ENCODE data around the gene CGB2. TPM values are rescaled to one million over a fixed set of nuclear protein-coding genes. Genes with fewer than 3 reads are reported as not detected.
"Not testable (repeated sequence)": the region's sequence is repeated elsewhere in the genome, so short reads cannot be mapped to it uniquely, and the experiment has no call there.

Gene CGB2
- total RNA-seq, 2 experiments from 2014 or later = not detected

DNA sequence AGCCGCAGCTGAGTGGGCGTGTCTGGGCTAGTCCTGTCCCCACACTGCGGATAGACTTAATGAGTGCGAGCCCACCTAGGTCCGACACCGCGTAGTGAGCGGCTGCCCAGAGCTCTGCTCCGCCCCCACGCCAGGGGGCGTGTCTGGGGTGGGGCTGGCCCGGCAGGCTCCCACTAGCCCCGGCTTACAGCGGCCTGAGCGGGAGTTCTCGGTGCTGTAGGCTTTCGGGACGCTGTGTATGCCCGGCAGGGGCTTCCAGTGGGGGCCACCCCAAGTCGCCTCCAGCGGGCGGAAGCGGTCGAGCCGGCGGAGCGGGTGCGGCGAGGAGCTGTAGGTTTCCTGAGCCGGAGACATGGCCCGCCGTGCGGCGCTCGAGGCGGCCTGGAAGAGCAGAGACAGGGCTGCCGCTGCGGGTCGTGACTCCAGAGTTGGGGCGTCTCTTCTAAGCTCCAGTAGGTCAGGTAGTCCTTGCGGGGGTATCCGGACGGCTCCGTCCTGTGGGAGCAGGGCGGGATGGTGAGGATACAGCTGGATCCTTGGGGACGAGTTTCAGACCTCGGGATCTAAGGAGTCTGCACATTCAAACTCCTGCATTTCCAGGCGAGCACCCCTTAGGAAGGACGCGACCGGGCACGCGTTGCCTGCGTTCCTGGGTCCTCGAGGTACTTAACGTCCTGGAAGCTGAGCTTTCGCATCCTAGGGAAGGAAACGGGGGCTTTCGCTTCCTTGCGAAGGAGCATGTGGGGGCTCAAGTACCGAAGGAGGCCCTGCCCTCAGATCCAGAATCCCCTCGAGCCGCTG is 24.6 kb downstream of the CGB2 start:
- POLR2A ChIA-PET = no interaction called here
- peak; percentile 80 for ATAC-seq (ENCODE audit: low read depth)
- DNase-seq = peak; percentile 77
- Mint-ChIP-seq H3K36me3 (no peaks in the 10 kb centered on the region), H3K4me3 (peak overlapping the region; percentile 70), H3K9me3 (no peaks in the 10 kb centered on the region), H3K27me3 (peaks cover 49% of the 10 kb centered on the region), H3K4me1 (peaks cover 11% of the 10 kb centered on the region), H3K27ac (no peak overlapping the region)

DNA sequence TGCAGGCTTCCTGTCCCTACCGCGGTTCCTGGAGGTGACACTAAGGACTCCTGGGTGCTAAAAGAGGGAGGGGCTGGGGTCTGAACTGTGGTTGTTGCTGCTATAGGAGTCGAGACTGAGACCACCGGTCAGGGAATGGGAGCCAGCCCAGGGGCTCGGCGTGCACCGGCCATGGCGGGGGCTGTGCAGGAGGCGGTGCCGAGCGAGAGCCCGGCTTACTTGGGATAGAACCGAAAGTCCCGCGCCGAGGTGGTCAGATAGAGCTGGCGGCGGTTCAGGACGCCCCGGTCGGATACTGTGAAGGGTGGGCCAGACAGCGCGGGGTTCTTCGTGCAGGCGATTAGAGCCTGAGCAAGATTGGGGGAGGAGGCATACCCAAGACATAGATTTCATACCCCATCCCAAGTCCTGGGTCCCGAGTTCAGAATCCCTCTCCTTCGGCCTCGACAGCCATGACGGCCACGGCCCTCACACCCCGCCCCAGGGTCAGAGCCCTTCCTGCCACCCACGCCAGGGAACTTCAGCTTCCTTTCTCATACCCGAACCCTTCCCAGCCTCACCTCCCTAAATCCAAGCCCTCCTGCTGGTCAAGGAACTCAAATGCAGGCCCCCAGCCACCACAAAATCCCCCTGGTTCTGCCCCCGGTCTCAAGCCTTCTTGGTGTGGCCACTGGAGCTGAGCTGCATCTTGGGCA is 25.4 kb downstream of the CGB2 start:
- Mint-ChIP-seq H3K4me1 (peaks cover 11% of the 10 kb centered on the region), H3K27me3 (peaks cover 56% of the 10 kb centered on the region), H3K4me3 (peak overlapping the region; percentile 70)
- H3K36me3 Mint-ChIP-seq; H3K27ac Mint-ChIP-seq; H3K9me3 Mint-ChIP-seq; POLR2A ChIA-PET; ATAC-seq (ENCODE audit: low read depth); DNase-seq: not testable (repeated sequence)

DNA sequence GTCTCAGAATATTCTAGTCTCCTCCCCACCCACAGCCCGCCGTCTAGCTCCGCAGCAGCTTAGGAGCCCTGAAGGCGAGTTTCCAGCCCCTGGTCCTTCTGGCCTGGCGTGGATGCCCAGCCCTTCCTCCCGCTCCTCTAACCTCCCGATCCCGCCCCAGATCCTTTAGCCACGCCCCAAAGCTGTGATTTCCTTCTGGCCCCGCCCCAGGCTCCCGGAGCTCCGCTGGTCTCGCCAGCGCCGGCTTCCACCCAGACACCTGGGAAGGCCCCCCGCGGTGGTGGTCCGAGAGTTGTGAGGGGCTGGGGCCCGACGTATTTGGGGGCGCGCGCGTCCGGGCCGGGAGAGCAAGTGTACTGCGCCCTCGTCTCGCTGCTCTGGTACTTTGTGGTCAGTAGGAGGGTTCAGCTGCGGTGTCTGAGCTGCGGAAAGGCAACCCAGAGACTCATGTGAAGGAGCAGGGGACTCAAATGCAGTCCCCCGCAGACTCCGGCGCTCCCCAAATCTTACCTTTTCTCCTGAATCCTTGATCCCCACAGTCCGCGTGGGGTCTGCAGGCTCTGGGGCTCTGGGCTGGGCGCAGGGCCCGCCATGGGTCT is 26.0 kb downstream of the CGB2 start, which contains the start of gene CGB7:
Gene CGB7 (minus strand): TSS at position 114 of the 599 bp plus-strand sequence. CDS start 2,374 bp downstream, outside the sequence.
- no peaks in the 10 kb centered on the region for H3K36me3 Mint-ChIP-seq
- POLR2A ChIA-PET = no interaction called here
- H3K4me1 Mint-ChIP-seq = peaks cover 11% of the 10 kb centered on the region
- DNase-seq = peak; percentile 52
- H3K27ac Mint-ChIP-seq = no peak within 1 kb of the TSS
- H3K9me3 Mint-ChIP-seq = no peaks in the 10 kb centered on the region
- peaks cover 57% of the 10 kb centered on the region for H3K27me3 Mint-ChIP-seq
- no peak for ATAC-seq (ENCODE audit: low read depth)
- peak within 1 kb of the TSS; percentile 70 for H3K4me3 Mint-ChIP-seq

DNA sequence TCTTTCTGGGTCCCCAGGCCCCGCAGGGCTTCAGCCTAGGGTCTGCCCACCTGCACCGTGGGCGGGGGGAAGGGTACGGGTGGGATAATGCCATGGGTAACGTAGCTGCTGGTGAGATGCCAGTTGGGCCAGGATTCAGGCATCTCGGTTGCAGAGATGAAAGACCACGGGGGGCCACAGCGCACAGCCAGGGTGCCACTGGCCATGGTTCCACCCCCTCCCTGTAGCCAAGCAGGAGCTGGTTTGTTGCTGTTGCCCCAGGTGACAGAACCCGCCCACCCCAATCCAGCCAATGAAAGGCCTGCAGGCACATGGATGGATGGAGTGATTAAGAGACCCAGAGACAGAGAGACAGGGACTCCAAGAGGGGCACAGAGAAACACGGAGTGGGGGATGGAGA is 26.9 kb downstream of the CGB2 start:
- H3K36me3 Mint-ChIP-seq = no peaks in the 10 kb centered on the region
- H3K27me3 Mint-ChIP-seq = peaks cover 65% of the 10 kb centered on the region
- ATAC-seq (ENCODE audit: low read depth) (no peak), DNase-seq (no peak)
- H3K4me3 Mint-ChIP-seq = no peak overlapping the region
- H3K4me1 Mint-ChIP-seq = peaks cover 11% of the 10 kb centered on the region
- POLR2A ChIA-PET = no interaction called here
- H3K27ac Mint-ChIP-seq = no peak overlapping the region
- no peaks in the 10 kb centered on the region for H3K9me3 Mint-ChIP-seq

DNA sequence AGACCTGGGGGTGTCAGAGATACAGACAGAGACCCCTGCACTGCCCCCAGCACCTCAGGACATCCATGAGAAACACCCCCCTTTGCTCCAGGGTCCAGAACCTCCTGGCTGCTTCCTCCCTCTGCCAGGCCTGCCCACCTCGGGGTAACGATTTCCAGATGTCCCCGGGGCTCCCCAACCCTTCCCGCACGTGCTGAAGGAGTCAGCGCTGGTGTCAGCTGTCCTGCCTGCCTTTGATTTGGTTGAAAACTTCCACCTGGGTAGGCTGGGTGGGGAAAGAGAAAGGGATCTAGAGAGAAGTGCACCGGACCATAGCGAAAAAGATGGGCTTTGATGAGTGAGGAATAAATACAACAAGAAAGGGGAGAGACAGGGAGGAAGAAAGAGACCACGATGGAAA is 27.4 kb downstream of the CGB2 start:
- Mint-ChIP-seq H3K4me3 (no peak overlapping the region), H3K9me3 (no peaks in the 10 kb centered on the region), H3K27ac (no peak overlapping the region), H3K27me3 (peaks cover 70% of the 10 kb centered on the region), H3K4me1 (peaks cover 11% of the 10 kb centered on the region), H3K36me3 (no peaks in the 10 kb centered on the region)
- POLR2A ChIA-PET = no interaction called here
- ATAC-seq (ENCODE audit: low read depth) (no peak), DNase-seq (no peak)

DNA sequence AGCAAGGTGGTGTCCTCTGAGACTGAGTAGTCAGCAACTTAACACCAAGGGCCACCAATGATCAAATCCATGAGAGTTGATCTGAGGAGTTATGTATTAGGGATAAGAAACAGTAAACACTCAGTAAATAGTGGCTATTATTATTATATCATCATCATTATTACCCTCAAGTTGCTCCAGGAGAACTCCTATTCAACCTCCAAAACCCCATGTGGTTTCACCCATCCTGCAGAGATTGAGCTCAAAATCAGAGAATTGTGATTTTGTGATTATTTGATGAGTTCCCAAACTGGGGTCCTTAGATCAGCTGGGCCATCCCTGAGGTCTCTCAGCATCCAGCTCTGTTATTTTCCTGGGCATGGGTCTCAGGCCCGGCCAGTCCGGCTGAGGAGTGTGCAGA is 29.3 kb downstream of the CGB2 start:
- ATAC-seq (ENCODE audit: low read depth) (no peak), DNase-seq (no peak)
- H3K9me3 Mint-ChIP-seq = no peaks in the 10 kb centered on the region
- no peak overlapping the region for H3K27ac Mint-ChIP-seq
- no peak overlapping the region for H3K4me3 Mint-ChIP-seq
- peaks cover 83% of the 10 kb centered on the region for H3K27me3 Mint-ChIP-seq
- H3K36me3 Mint-ChIP-seq = no peaks in the 10 kb centered on the region
- POLR2A ChIA-PET = interaction anchor here (1.4 kb wide), 1 partner anchor 9 kb away, joined by 3 read pairs; no protein-coding TSS in a partner anchor
- peaks cover 11% of the 10 kb centered on the region for H3K4me1 Mint-ChIP-seq

DNA sequence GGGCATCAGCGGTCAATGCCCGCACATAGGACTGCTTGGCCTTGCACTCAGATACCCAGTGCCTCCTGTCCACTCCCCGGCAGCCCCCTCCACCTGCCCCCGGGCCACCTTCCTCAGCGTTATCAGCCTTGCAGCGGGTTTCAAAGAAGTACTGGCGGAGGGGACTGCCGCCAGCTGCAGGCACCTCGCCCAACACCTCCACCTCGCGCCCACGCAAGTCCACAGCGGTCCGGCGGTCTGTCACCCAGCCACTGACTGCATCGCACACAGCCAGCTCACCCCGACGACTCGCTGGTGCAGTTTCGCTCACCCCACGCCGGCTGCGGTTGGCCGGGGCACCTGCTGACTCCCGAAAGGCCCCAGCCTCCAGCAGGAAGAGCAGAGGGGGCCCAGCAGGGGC is 29.8 kb downstream of the CGB2 start:
- peaks cover 83% of the 10 kb centered on the region for H3K27me3 Mint-ChIP-seq
- no peaks in the 10 kb centered on the region for H3K36me3 Mint-ChIP-seq
- no peak for ATAC-seq (ENCODE audit: low read depth)

DNA sequence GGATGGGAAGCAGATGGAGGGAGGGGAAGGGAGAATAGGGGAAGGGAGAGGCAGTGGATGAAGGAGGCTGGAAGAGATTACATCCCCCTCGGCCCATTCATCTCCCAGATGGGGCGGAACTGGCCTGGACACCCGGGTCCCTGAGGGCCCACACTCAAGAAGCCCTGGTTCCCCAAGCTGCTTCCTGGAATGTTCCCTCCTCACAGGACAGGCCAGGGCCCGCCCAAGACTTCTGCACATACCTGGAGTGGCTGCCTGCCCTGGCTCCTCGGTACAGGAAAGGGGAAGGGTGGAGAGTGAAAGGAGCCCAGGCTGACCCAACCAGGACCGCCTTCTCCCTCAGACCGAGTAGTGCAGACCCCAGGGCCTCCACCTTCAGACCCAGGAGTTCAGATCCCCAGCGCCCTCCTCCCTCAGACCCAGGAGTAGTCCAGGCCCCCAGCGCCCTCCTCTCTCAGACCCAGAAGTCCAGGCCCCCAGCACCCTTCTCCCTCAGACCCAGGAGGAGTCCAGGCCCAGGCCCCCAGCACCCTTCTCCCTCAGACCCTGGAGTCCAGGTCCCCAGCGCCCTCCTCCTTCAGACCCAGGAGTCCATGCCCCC is 32.4 kb downstream of the CGB2 start:
- peaks cover 82% of the 10 kb centered on the region for H3K27me3 Mint-ChIP-seq
- H3K27ac Mint-ChIP-seq = no peak overlapping the region
- H3K36me3 Mint-ChIP-seq = no peaks in the 10 kb centered on the region
- H3K9me3 Mint-ChIP-seq = no peaks in the 10 kb centered on the region
- POLR2A ChIA-PET = no interaction called here
- H3K4me3 Mint-ChIP-seq = no peak overlapping the region
- DNase-seq = no peak
- no peak for ATAC-seq (ENCODE audit: low read depth)
- no peaks in the 10 kb centered on the region for H3K4me1 Mint-ChIP-seq

More for the DNA sequence above, 29.8 kb downstream of the CGB2 start:
- Mint-ChIP-seq H3K27ac (no peak overlapping the region), H3K9me3 (no peaks in the 10 kb centered on the region), H3K4me1 (peaks cover 11% of the 10 kb centered on the region), H3K4me3 (no peak overlapping the region)
- POLR2A ChIA-PET = no interaction called here
- no peak for DNase-seq

DNA sequence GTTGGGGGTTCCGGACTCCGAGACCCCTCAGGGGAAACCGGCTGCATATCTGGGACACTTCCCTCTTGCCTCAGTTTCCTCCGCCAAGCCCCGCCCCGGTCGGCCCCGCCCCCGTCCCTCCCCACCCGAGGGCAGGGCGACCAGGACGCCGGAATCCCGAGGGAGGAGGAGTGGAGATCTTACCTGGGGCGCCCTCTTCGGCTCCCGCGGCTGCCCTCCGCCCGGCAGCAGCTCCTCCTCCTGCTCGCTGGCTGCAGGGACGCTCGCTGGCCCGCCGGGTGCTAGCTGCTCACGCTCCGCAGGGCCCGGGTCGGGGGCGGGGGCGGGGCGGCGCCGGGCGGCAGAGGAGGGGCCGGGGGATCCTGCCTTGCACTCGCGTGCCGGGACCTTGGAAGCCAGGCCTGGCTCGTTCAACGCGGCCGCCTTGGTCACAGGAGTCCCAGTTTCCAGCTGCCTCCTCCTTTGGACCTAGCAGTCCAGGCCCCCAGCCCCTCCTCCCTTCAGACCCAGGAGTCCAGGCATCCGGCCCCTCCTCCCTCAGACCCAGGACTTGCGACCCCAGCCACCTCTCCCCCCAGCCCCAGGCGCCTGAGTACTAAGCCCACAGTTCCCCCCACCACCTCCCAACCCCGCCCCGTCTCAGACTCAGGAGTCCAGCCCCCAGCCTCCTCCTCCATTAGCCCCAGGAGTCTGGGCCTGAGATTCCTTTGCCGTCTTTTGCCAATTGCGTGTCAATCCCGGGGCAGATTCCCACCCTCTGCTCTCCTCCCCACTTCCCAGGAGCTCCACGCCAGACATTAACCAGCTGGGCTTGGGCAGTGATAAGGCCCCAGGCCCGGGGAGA is 33.3 kb downstream of the CGB2 start, which contains the start of gene NTF4:
Gene NTF4 (minus strand): TSS at position 51 of the 844 bp plus-strand sequence. CDS start 2,821 bp downstream, outside the sequence.
- Mint-ChIP-seq H3K4me1 (no peaks in the 10 kb centered on the region), H3K27ac (no peak within 1 kb of the TSS), H3K36me3 (no peaks in the 10 kb centered on the region), H3K27me3 (peaks cover 82% of the 10 kb centered on the region), H3K4me3 (no peak within 1 kb of the TSS), H3K9me3 (peaks cover 3% of the 10 kb centered on the region)
- POLR2A ChIA-PET = no interaction called here
- no peak for DNase-seq
- no peak for ATAC-seq (ENCODE audit: low read depth)

DNA sequence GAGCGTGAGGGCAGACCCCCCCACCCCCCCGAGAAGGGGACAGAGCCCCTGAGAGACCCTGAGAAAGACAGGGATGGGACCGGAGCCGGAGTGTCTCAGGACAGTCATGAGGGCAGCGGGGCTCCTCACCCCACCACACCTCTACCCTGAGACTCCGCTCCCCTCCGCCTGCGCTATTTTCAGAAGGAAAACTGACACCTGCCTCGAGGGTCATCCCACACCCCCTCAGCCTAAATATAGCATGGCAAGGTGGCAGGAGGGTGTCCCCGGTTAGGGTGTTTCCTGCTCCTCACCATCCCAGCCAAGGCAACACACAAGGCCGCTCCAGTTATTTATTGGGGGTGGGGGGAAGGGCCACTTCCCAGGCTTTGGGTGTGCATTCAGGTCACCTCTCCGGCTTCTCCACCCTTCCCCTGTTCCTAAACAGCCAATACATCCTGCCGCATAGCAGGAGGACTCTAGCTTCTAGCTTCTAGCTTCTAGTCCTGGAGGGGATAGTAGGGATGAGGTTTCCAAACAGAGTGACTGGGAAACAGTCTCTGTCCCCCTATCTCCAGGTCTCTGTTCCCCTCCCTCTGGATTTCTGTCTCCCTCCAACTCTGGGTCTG is 34.3 kb downstream of the CGB2 start:
- POLR2A ChIA-PET = no interaction called here
- ATAC-seq (ENCODE audit: low read depth) (no peak), DNase-seq (no peak)
- Mint-ChIP-seq H3K27ac (no peak overlapping the region), H3K27me3 (peaks cover 78% of the 10 kb centered on the region), H3K4me3 (no peak overlapping the region), H3K9me3 (peaks cover 3% of the 10 kb centered on the region), H3K36me3 (no peaks in the 10 kb centered on the region), H3K4me1 (no peaks in the 10 kb centered on the region)

DNA sequence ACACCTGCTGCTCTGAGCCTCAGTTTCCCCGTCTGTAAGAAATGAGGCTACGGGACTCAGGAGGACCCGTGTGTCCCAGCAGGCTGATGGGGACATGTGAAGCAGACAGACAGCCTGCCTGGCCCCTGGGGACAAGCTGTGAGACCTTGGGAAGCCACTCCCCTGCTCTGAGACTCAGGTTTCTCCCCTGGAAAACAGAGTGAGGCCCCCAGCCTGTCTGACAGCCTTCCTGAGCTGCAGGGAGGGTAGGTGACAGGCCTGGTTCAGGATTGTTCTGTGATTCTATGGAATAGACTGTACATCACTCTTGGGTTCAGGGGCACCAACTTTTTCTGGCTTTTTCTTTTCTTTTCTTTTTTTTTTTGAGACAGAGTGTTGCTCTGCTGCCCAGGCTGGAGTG is 35.9 kb downstream of the CGB2 start:
- POLR2A ChIA-PET = no interaction called here
- Mint-ChIP-seq H3K27ac (no peak overlapping the region), H3K27me3 (peaks cover 77% of the 10 kb centered on the region), H3K4me3 (no peak overlapping the region), H3K9me3 (peaks cover 3% of the 10 kb centered on the region), H3K36me3 (no peaks in the 10 kb centered on the region), H3K4me1 (no peaks in the 10 kb centered on the region)
- ATAC-seq (ENCODE audit: low read depth) (no peak), DNase-seq (no peak)

DNA sequence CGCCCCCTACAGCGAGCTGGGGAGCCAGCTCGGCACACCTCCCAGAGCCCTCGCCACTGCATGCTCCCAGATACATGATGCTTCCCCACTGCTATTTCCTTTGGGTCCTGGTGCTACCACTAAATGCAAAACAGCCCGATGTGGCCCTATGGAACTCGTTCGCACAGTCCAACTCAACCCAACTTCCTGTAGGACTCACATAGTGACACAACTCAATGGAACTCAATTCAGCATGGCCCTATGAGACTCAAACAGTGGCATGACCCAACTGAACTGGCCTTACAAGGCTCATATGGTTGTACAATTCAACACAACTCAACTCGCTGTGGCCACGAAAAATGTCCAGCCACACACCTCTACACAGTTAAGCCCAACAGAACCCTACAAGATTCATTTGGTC is 37.3 kb downstream of the CGB2 start:
- Mint-ChIP-seq H3K27me3 (peaks cover 79% of the 10 kb centered on the region), H3K4me3 (no peak overlapping the region), H3K27ac (no peak overlapping the region), H3K36me3 (peaks cover 2% of the 10 kb centered on the region), H3K9me3 (peaks cover 3% of the 10 kb centered on the region), H3K4me1 (peaks cover 6% of the 10 kb centered on the region)
- ATAC-seq (ENCODE audit: low read depth) (no peak), DNase-seq (no peak)
- POLR2A ChIA-PET = interaction anchor here (1.2 kb wide), 1 partner anchor 9 kb away, joined by 3 read pairs; no protein-coding TSS in a partner anchor
